OCI-LY1 (cell line): ENCODE data around the gene SFXN4.

Experiments used
- H2AFZ ChIP-seq: fragments of 200-600 bp; sonication (generic), shearing (Covaris generic); 2 replicates; pipeline ENCODE4 v1.6.0; 2014; ENCODE audit warnings: antibody characterized with exemption, mild to moderate bottlenecking, low read length
- H3F3A ChIP-seq: fragments of 200-600 bp; sonication (generic), shearing (Covaris generic); 2 replicates; pipeline ENCODE4 v1.6.0; 2014; ENCODE audit warnings: mild to moderate bottlenecking, antibody characterized with exemption, low read length, moderate library complexity; ENCODE audit not compliant: insufficient read depth
- H3K27ac ChIP-seq: fragments of 200-600 bp; sonication (generic); 2 replicates; pipeline ENCODE4 v1.5.1; 2014; ENCODE audit warnings: low read length, mixed run types, mild to moderate bottlenecking, low read depth; ENCODE audit not compliant: poor library complexity, severe bottlenecking
- H3K27me3 ChIP-seq: fragments of 200-600 bp; sonication (generic); 2 replicates; pipeline ENCODE4 v1.6.0; 2014; ENCODE audit warnings: antibody characterized with exemption, mild to moderate bottlenecking, low read length, moderate library complexity; ENCODE audit not compliant: insufficient read depth
- H3K36me3 ChIP-seq: fragments of 200-600 bp; sonication (generic); 2 replicates; pipeline ENCODE4 v1.6.1; 2014; ENCODE audit warnings: mild to moderate bottlenecking, antibody characterized with exemption, low read length, moderate library complexity, mixed read lengths; ENCODE audit not compliant: insufficient read depth
- H3K4me1 ChIP-seq: fragments of 200-600 bp; sonication (generic); 2 replicates; pipeline ENCODE4 v1.5.1; 2014; ENCODE audit warnings: mild to moderate bottlenecking, low read length, moderate library complexity; ENCODE audit not compliant: insufficient read depth, severe bottlenecking
- H3K4me2 ChIP-seq: fragments of 200-600 bp; sonication (generic), shearing (Covaris generic); 2 replicates; pipeline ENCODE4 v1.6.1; 2014; ENCODE audit warnings: low read length
- H3K4me3 ChIP-seq: fragments of 200-600 bp; sonication (generic); 2 replicates; pipeline ENCODE4 v1.5.1; 2014; ENCODE audit warnings: low read length, low read depth, mild to moderate bottlenecking, mixed read lengths; ENCODE audit not compliant: poor library complexity, severe bottlenecking
- H3K79me2 ChIP-seq: fragments of 200-600 bp; shearing (Covaris generic); 2 replicates; pipeline ENCODE4 v1.6.1; 2016; ENCODE audit warnings: mixed run types, low read length, mixed read lengths; ENCODE audit not compliant: insufficient read depth
- H3K9ac ChIP-seq: fragments of 200-600 bp; sonication (generic), shearing (Covaris generic); 2 replicates; pipeline ENCODE4 v1.6.1; 2014; ENCODE audit warnings: mild to moderate bottlenecking, low read length, mixed read lengths
- H3K9me2 ChIP-seq: fragments of 200-600 bp; sonication (generic), shearing (Covaris generic); 2 replicates; pipeline ENCODE4 v1.6.1; 2014; ENCODE audit warnings: low read depth, mild to moderate bottlenecking, low read length, mixed read lengths
- H3K9me3 ChIP-seq: fragments of 200-600 bp; shearing (Covaris generic); 2 replicates; pipeline ENCODE4 v1.6.1; 2014; ENCODE audit warnings: low read length, mixed read lengths
- H4K20me1 ChIP-seq: fragments of 200-600 bp; sonication (generic), shearing (Covaris generic); 2 replicates; pipeline ENCODE4 v1.6.0; 2016; ENCODE audit warnings: mild to moderate bottlenecking, low read length; ENCODE audit not compliant: insufficient read depth
- CTCF ChIP-seq: fragments of 200-600 bp; sonication (generic), shearing (Covaris generic); IDR thresholded peaks from 2 replicates; pipeline ENCODE4 v1.5.1; 2017; ENCODE audit warnings: mild to moderate bottlenecking, antibody characterized with exemption, low read length, moderate library complexity, mixed read lengths
- EZH2 ChIP-seq: fragments of 200-600 bp; sonication (generic), shearing (Covaris generic); IDR thresholded peaks from 2 replicates; pipeline ENCODE4 v1.8.0; 2017; ENCODE audit warnings: borderline replicate concordance, mixed run types, mild to moderate bottlenecking, antibody characterized with exemption, low read length, moderate library complexity, mixed read lengths

SFXN4 gene

GRCh38 chr10:119206603-119207365 lies 41.3 kb upstream of the SFXN4 start:
- Histone ChIP-seq H3K36me3 (no peaks in the 10 kb centered on the region), H2AFZ (no peak overlapping the region), H3K9me2 (no peaks in the 10 kb centered on the region), H3K9ac (peak overlapping the region; percentile 74), H3K4me3 (peak overlapping the region; percentile 67), H3K4me1 (peaks cover 29% of the 10 kb centered on the region), H3F3A (no peaks in the 10 kb centered on the region), H4K20me1 (no peaks in the 10 kb centered on the region), H3K4me2 (peak overlapping the region; percentile 63), H3K79me2 (no peaks in the 10 kb centered on the region), H3K9me3 (no peaks in the 10 kb centered on the region), H3K27ac (no peak overlapping the region), H3K27me3 (peaks cover 4% of the 10 kb centered on the region; the same call in 1 of the 2 replicates)
- TF ChIP-seq EZH2, result no peak
- peak; percentile 61 for TF ChIP-seq CTCF

GRCh38 chr10:119205894-119206602 lies 40.5 kb upstream of the SFXN4 start:
- no peak overlapping the region for H2AFZ ChIP-seq

GRCh38 chr10:119203006-119203405 lies 37.5 kb upstream of the SFXN4 start:
- Histone ChIP-seq H3K9ac (no peak overlapping the region), H4K20me1 (no peaks in the 10 kb centered on the region), H3F3A (no peaks in the 10 kb centered on the region), H3K4me1 (peaks cover 11% of the 10 kb centered on the region), H3K4me2 (no peak overlapping the region), H3K79me2 (no peaks in the 10 kb centered on the region), H2AFZ (no peak overlapping the region), H3K9me3 (no peaks in the 10 kb centered on the region), H3K4me3 (no peak overlapping the region), H3K9me2 (no peaks in the 10 kb centered on the region), H3K27me3 (no peaks in the 10 kb centered on the region), H3K36me3 (no peaks in the 10 kb centered on the region), H3K27ac (no peak overlapping the region)
- TF ChIP-seq EZH2, result no peak

More at GRCh38 chr10:119205894-119206602, 40.5 kb upstream of the SFXN4 start:
- Histone ChIP-seq H3K9ac (no peak overlapping the region; the same call in 1 of the 2 replicates), H3K9me3 (no peaks in the 10 kb centered on the region), H3K9me2 (no peaks in the 10 kb centered on the region), H3K79me2 (no peaks in the 10 kb centered on the region), H3K27ac (no peak overlapping the region), H3F3A (no peaks in the 10 kb centered on the region), H3K4me1 (peaks cover 29% of the 10 kb centered on the region), H3K36me3 (no peaks in the 10 kb centered on the region), H3K4me2 (peak overlapping the region; percentile 63), H4K20me1 (no peaks in the 10 kb centered on the region), H3K4me3 (peak overlapping the region; percentile 67), H3K27me3 (peaks cover 4% of the 10 kb centered on the region; the same call in 1 of the 2 replicates)
- TF ChIP-seq EZH2 (no peak), CTCF (no peak)
